NAMALWA (cell line): ENCODE data around the gene CEMIP2.
"Not testable (repeated sequence)": the region's sequence is repeated elsewhere in the genome, so short reads cannot be mapped to it uniquely, and the experiment has no call there.

ENCODE experiments used
- DNase-seq: peaks from one replicate; pipeline ENCODE4 v3.0.0-alpha.2; 2015; ENCODE audit warnings: low spot score

The CEMIP2 gene

GRCh38 chr9:71768388-71769174 lies at the start of gene CEMIP2:
Gene CEMIP2, minus strand, starts transcription at chr9:71768513. Its CDS starts 18,140 bp downstream, at chr9:71750373.
- DNase-seq: peak; percentile 85

GRCh38 chr9:71816916-71817451 lies 48.7 kb upstream of the CEMIP2 start:
- no peak for DNase-seq

DNA sequence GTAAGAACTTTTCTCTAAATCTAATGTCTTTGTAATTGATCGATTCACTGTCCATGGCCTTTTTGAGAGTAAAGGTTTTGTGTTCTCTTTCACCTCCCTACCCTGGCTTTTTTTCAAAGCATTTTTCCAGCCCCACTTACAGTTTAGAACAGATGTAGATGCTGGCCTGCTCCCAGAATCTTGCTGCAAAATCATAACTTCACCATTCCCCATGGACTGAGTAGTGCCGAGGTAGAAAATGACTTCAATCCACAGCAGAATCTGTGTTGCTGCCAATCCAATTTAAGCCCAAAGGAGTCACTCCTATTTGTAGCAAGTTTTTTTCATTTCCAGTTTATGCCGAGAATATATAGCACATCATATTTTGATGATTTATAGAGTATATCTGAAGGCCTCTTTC lies 46.5 kb upstream of the CEMIP2 start:
- no peak for DNase-seq

GRCh38 chr9:71814226-71814625 lies 45.9 kb upstream of the CEMIP2 start:
- no peak for DNase-seq

GRCh38 chr9:71812385-71812784 lies 44.1 kb upstream of the CEMIP2 start:
- DNase-seq: no peak

DNA sequence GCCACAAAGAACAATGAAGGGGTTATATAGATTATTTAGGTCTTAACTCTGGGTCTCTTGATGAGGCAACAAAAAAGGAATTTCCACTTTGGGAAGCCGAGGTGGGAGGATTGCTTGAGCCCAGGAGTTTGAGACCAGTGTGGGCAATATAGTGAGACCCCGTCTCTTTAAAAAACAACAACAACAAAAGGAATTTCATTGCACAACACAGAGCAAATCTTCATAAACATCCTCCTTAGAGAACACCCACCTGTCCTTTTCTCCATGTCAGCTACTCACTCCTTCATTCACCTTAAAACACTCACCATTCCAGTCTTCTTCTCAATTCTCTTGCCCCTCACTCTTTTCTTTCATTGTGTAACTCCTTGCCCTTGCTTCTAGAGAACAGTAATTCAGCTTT lies 39.8 kb upstream of the CEMIP2 start:
- no peak for DNase-seq

DNA sequence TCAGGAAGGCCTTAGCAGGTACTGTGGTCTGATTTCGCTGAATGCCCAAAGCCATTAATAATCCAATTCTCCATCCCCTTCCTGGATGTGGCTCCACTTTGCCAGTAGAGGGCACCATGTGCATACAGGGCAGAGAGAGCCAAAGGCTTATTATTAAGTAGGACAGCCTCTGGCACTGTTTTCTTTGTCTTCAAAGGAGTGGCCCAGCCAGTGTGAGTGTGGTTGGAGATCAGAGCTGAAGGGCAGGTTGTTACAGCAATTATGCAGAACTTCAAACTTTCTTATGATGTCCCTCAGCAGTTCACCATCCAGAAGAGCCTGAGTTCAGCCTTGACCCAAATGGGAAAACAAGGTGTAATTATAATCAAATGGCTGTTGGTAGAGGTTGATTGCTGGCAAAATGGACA lies 38.6 kb upstream of the CEMIP2 start:
- peak; percentile 88 for DNase-seq

- DNase-seq: not testable (repeated sequence)
Observed at GRCh38 chr9:71805096-71805495, 36.8 kb upstream of the CEMIP2 start.

GRCh38 chr9:71801826-71802225 lies 33.5 kb upstream of the CEMIP2 start:
- no peak for DNase-seq

DNA sequence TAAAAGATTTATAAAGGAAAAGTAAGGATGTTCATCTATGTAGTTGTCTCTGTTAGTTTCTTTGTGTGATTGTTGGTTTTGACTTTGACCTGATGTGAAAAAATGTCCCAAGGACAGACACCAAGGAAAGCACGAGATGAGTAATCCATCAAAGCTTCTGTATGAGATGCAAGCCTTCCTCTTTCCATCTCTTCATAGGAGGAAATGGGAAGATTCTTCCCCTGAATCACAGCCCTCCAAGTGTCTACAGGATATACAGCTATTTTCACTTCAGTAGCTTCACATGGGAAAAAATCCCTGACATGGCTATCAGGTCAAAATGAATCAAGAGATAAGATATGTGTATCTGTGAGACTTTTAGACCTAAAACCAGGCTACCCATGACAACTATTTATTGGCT lies 29.0 kb upstream of the CEMIP2 start:
- DNase-seq: no peak

DNA sequence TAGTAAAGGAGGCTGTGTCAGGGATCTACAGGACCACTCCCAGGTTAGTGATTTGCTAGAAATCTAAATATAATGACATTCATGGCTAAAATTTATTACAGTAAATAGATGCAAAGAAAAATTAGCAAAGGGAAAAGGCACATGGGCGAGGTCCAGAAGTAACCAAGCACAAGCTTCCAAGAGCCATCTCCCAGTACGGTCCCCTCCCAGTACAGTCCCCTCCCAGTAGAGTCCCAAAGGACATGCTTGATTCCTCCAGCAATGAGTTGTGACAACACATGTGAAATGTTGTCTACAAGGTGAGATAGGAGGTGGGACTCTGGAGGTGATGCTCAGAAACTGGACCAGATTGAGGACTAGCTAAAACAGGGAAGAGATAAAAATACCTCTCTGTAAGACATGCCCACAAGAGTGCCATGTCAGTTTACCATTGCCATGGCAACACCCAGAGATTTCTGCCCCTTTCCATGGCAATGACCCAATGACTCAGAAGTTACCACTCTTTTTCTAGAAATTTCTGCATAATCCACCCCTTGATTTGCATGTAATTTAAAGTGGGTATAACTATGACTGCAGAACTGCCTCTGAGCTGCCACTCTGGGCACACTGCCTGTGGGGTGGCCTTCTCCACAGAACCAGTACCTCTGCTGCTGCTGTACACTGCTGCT lies 27.9 kb upstream of the CEMIP2 start:
- DNase-seq: peak; percentile 36

- DNase-seq: peak; percentile 84
Observed at GRCh38 chr9:71795097-71795813, 26.9 kb upstream of the CEMIP2 start.

DNA sequence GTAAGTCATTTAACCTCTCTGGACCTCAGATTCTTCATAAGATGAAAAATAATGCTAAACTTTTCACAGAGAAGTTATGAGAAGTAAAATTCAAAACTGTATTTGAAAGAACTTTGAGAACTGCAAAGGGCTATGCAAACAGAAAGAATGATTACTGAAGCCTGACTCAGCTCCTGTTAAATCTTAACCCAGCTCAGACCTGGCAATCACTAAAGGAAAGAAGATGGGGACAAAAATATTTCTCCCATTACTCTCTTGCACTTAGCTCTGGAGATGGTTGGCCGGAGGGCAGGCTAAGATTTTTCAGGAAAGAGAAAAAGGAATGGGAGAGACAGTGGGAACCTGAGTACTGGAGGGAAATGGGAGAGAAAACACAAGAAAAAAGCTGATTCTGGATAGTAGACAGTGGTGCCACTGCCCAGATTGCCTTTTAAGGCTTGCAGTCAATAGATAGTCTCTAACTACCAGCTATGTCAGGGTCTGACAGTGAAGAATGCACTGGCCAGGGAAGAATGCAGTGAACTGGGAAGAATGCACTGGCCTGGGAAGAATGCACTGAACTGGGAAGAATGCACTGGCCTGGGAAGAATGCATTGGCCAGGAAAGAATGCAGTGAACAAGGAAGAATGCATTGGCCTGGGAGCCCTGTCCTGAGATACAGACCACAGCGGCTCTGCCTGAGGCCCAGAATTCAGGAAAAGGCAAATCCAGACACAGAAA lies 25.2 kb upstream of the CEMIP2 start:
- DNase-seq: no peak

DNA sequence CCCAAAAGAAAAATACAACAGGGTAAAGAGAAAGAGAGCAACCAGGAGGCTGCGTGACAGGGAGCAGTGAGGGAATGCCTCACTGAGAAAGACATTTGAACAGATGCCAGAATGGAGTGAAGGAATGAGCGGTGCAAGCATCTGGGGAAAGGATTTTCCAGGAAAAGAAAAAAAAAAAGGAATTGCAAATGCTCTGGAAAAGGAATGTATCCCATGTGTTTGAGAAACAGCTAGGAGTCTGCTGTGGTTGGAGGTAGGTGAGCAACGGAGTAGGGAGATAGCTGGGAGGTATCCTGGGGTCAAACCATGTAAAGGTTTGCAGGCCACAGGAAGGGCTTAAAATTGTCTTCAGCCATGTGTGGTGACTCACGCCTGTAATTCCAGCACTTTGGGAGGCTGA lies 23.6 kb upstream of the CEMIP2 start:
- no peak for DNase-seq

DNA sequence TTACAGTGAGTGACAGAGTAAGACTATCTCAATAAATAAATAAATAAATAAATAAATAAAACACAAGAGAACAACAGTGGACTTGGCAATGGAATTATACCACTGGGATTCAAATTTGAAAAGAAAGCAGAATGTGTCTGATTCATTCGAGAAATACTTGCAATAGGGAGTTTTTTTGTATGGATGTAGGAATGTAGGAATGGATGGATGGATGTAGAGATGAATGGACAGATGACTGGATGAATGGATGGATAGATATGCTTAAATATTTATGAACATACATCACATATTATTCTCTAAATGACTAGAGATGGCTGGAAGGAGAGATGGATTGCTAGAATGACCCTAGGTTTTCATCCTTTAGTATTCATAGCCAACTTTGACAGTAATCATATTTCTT lies 22.0 kb upstream of the CEMIP2 start:
- no peak for DNase-seq

GRCh38 chr9:71783120-71783523 lies 14.8 kb upstream of the CEMIP2 start:
- peak; percentile 39 for DNase-seq

DNA sequence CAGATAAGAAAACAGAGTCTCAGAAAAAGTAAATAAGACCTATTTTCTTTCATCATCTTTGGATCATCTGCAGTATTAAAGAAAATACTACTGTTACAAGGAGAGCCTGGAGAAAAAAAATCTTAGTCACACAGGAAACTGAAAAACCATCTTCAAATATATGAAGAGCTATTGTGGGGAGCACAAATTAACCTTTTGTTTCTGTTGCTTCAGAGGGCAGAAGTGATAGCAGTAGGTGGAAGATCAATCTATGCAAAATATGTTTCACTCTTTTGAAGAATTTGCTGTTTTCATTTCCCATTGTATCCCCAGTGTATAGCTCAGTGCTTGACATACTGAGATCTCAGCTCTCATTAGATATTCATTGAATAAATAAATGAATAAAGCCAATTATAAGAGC lies 13.1 kb upstream of the CEMIP2 start:
- DNase-seq: no peak

- DNase-seq: no peak
Observed at GRCh38 chr9:71780953-71781352, 12.6 kb upstream of the CEMIP2 start.

GRCh38 chr9:71778085-71778484 lies 9.8 kb upstream of the CEMIP2 start:
- DNase-seq: no peak

GRCh38 chr9:71774920-71775319 lies 6.6 kb upstream of the CEMIP2 start:
- peak; percentile 59 for DNase-seq

DNA sequence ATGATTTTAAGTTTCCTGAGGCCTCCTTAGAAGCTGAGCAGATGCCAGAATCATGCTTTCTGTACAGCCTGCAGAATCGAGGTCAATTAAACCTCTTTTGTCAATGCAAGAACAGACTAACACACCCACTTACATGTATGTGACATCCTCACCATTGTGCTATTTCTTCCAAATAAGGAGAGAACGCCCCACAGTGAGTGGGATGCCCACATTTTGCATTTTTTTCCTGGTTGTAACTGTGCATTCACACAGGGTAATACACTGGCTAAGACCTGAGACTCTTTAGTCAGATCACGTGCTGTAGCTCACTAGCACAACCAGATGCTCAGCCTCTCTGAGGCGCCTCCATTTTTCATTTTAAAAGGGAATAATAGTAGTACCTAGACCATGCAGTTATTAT lies 4.4 kb upstream of the CEMIP2 start:
- DNase-seq: no peak

- DNase-seq: no peak
Observed at GRCh38 chr9:71770170-71770569, 1.9 kb upstream of the CEMIP2 start.
